H9 (cell line): ENCODE data around the gene PLD1. TPM values are rescaled to one million over a fixed set of nuclear protein-coding genes. Genes with fewer than 3 reads are reported as not detected.

Experiments used
- DNase-seq: peaks from one replicate; pipeline ENCODE4 v3.0.0-alpha.2; 2017
- H2AFZ ChIP-seq: one replicate; pipeline ENCODE4 v1.6.1; 2013; ENCODE audit warnings: mild to moderate bottlenecking, low read length, control low read depth, moderate library complexity
- H2AK5ac ChIP-seq: 2 replicates; pipeline ENCODE4 v1.6.1; 2013; ENCODE audit warnings: low read length, control low read depth, mixed read lengths; ENCODE audit not compliant: insufficient read length
- H2BK120ac ChIP-seq: one replicate; pipeline ENCODE4 v1.6.1; 2013; ENCODE audit warnings: low read depth, mild to moderate bottlenecking, low read length, control low read depth, inconsistent platforms; ENCODE audit not compliant: poor library complexity, severe bottlenecking
- H2BK12ac ChIP-seq: 2 replicates; pipeline ENCODE4 v1.6.1; 2013; ENCODE audit warnings: low read length, control low read depth, mixed read lengths, low read depth; ENCODE audit not compliant: insufficient read length
- H2BK15ac ChIP-seq: 2 replicates; pipeline ENCODE4 v1.6.1; 2013; ENCODE audit warnings: low read depth, low read length, control low read depth
- H2BK20ac ChIP-seq: one replicate; pipeline ENCODE4 v1.6.1; 2013; ENCODE audit warnings: low read depth, mild to moderate bottlenecking, low read length, control low read depth, inconsistent platforms; ENCODE audit not compliant: poor library complexity, severe bottlenecking
- H2BK5ac ChIP-seq: 2 replicates; pipeline ENCODE4 v1.6.1; 2013; ENCODE audit warnings: low read length, control low read depth, mixed read lengths; ENCODE audit not compliant: insufficient read length
- H3K14ac ChIP-seq: 2 replicates; pipeline ENCODE4 v1.6.1; 2013; ENCODE audit warnings: low read length, control low read depth; ENCODE audit not compliant: insufficient read depth
- H3K18ac ChIP-seq: 2 replicates; pipeline ENCODE4 v1.6.1; 2013; ENCODE audit warnings: low read depth, mild to moderate bottlenecking, mixed read lengths, low read length, control low read depth; ENCODE audit not compliant: insufficient read length
- H3K23ac ChIP-seq: 2 replicates; pipeline ENCODE4 v1.6.1; 2013; ENCODE audit warnings: low read length, control low read depth, mixed read lengths, low read depth; ENCODE audit not compliant: insufficient read length
- H3K23me2 ChIP-seq: 2 replicates; pipeline ENCODE4 v1.6.1; 2013; ENCODE audit warnings: low read depth, mild to moderate bottlenecking, mixed read lengths, low read length, control low read depth; ENCODE audit not compliant: insufficient read length, poor library complexity, severe bottlenecking
- H3K27ac ChIP-seq: 2 replicates; pipeline ENCODE4 v1.5.1; 2013; ENCODE audit warnings: low read length, control low read depth, mixed read lengths, low read depth; ENCODE audit not compliant: insufficient read length
- H3K27me3 ChIP-seq: 2 replicates; pipeline ENCODE4 v1.6.1; 2013; ENCODE audit warnings: low read length, control low read depth, inconsistent platforms; ENCODE audit not compliant: insufficient read depth
- H3K4ac ChIP-seq: 2 replicates; pipeline ENCODE4 v1.6.1; 2013; ENCODE audit warnings: low read depth, mild to moderate bottlenecking, control low read depth, inconsistent platforms, low read length, moderate library complexity
- H3K4me1 ChIP-seq: 2 replicates; pipeline ENCODE4 v1.6.1; 2013; ENCODE audit warnings: low read length, control low read depth, inconsistent platforms; ENCODE audit not compliant: insufficient read depth
- H3K4me2 ChIP-seq: 2 replicates; pipeline ENCODE4 v1.6.1; 2013; ENCODE audit warnings: low read length, control low read depth, mixed read lengths; ENCODE audit not compliant: insufficient read length, insufficient read depth
- H3K56ac ChIP-seq: 2 replicates; pipeline ENCODE4 v1.6.1; 2013; ENCODE audit warnings: low read depth, mild to moderate bottlenecking, mixed read lengths, low read length, control low read depth; ENCODE audit not compliant: insufficient read length
- H3K79me1 ChIP-seq: 2 replicates; pipeline ENCODE4 v1.6.1; 2013; ENCODE audit warnings: low read depth, mild to moderate bottlenecking, moderate library complexity, low read length, control low read depth, inconsistent platforms; ENCODE audit not compliant: insufficient read depth, poor library complexity, severe bottlenecking
- H3K79me2 ChIP-seq: 2 replicates; pipeline ENCODE4 v1.6.1; 2013; ENCODE audit warnings: low read length, control low read depth, inconsistent platforms; ENCODE audit not compliant: insufficient read depth
- H3K9ac ChIP-seq: 2 replicates; pipeline ENCODE4 v1.6.1; 2013; ENCODE audit warnings: low read length, control low read depth, mixed read lengths; ENCODE audit not compliant: insufficient read length; ENCODE audit errors: extremely low read depth
- H3K9me3 ChIP-seq: one replicate; pipeline ENCODE4 v1.6.1; 2013; ENCODE audit warnings: low read depth, low read length, inconsistent platforms; ENCODE audit not compliant: control insufficient read depth
- H3T11ph ChIP-seq: one replicate; pipeline ENCODE4 v1.6.1; 2013; ENCODE audit warnings: mild to moderate bottlenecking, low read length, control low read depth, inconsistent platforms
- H4K20me1 ChIP-seq: one replicate; pipeline ENCODE4 v1.6.1; 2013; ENCODE audit not compliant: control insufficient read depth, insufficient read length, insufficient read depth
- H4K5ac ChIP-seq: 2 replicates; pipeline ENCODE4 v1.6.1; 2013; ENCODE audit warnings: low read depth, mild to moderate bottlenecking, mixed read lengths, low read length, control low read depth; ENCODE audit not compliant: insufficient read length
- H4K8ac ChIP-seq: replicated peaks from 2 replicates; pipeline ENCODE4 v1.6.1; 2013; ENCODE audit warnings: low read length, control low read depth, mixed read lengths, low read depth; ENCODE audit not compliant: insufficient read length
- H4K91ac ChIP-seq: 2 replicates; pipeline ENCODE4 v1.6.1; 2013; ENCODE audit warnings: low read depth, mild to moderate bottlenecking, moderate library complexity, mixed read lengths, low read length, control low read depth; ENCODE audit not compliant: insufficient read length
- H3K27ac Mint-ChIP-seq, 3 experiments: 2 replicates in 2 of 3; 3 replicates in 1 of 3; pipeline ENCODE4 v1.8.0; 2020 to 2021; ENCODE audit warnings: mixed read lengths in 3 of 3, mild to moderate bottlenecking in 1 of 3, moderate library complexity in 1 of 3
- H3K27me3 Mint-ChIP-seq: 2 replicates; pipeline ENCODE4 v1.8.0; 2021; ENCODE audit warnings: low read depth, mild to moderate bottlenecking, moderate library complexity, mixed read lengths
- H3K36me3 Mint-ChIP-seq, 3 experiments: 2 replicates in 2 of 3; 3 replicates in 1 of 3; pipeline ENCODE4 v1.8.0; 2020 to 2021; ENCODE audit warnings: low read depth in 3 of 3, mixed read lengths in 3 of 3; ENCODE audit not compliant: insufficient read depth in 1 of 3
- H3K4me1 Mint-ChIP-seq, 2 experiments: 2 replicates each; pipeline ENCODE4 v1.8.0; 2020; ENCODE audit warnings: mixed read lengths in 2 of 2
- H3K4me3 Mint-ChIP-seq, 2 experiments: 2 replicates in 1 of 2; 3 replicates in 1 of 2; pipeline ENCODE4 v1.8.0; 2020 to 2021; ENCODE audit warnings: mild to moderate bottlenecking in 2 of 2, mixed read lengths in 2 of 2, moderate library complexity in 1 of 2
- H3K9me3 Mint-ChIP-seq, 2 experiments: 2 replicates in 1 of 2; 3 replicates in 1 of 2; pipeline ENCODE4 v1.8.0; 2020; ENCODE audit warnings: mild to moderate bottlenecking in 2 of 2, mixed read lengths in 2 of 2, moderate library complexity in 1 of 2
- CTCF ChIP-seq: fragments of 200-600 bp; sonication (generic); conservative IDR thresholded peaks from 3 replicates; pipeline ENCODE4 v1.8.0; 2021; ENCODE audit warnings: antibody characterized with exemption, mild to moderate bottlenecking
- total RNA-seq: library from RNA; stranded (reverse); gene quantifications from 2 replicates; pipeline ENCODE4 v1.2.1, GENCODE V29; 2021

Gene PLD1
- total RNA-seq, 1 experiment from 2014 or later: 1.8 TPM

DNA sequence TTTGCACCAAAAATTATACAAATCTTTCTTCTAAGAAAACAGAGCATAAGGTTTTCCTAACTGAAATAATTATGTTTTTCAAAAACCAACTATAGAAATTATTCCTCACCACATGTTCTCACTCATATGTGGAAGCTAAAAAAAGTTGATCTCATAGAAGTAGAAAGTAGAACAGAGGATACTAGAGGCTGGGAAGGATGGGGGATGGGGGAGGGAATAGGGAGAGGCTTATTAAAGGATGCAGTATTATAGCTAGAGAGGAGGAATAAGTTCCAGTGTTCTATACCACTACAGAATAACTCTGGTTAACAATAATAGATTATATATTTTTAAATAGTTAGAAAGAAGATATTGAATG lies 20.2 kb upstream of the PLD1 start:
- Histone ChIP-seq H3T11ph (no peak overlapping the region), H2AK5ac (no peak overlapping the region), H3K18ac (no peak overlapping the region), H3K23me2 (no peaks in the 10 kb centered on the region), H3K4me1 (0 out of 2 replicates have a peak, but pooled peaks cover 2% of the 10 kb centered on the region), H3K9me3 (no peaks in the 10 kb centered on the region), H3K79me1 (no peaks in the 10 kb centered on the region), H4K20me1 (no peaks in the 10 kb centered on the region), H2BK12ac (no peak overlapping the region), H3K9ac (no peak overlapping the region), H3K23ac (no peak overlapping the region), H4K5ac (no peak overlapping the region), H3K27ac (no peak overlapping the region), H4K8ac (no peak overlapping the region), H3K79me2 (no peaks in the 10 kb centered on the region), H3K27me3 (no peaks in the 10 kb centered on the region), H2BK20ac (no peak overlapping the region), H4K91ac (no peak overlapping the region), H3K4ac (no peak overlapping the region), H3K14ac (no peak overlapping the region), H2BK15ac (no peak overlapping the region), H2BK120ac (no peak overlapping the region), H2AFZ (no peak overlapping the region), H2BK5ac (no peak overlapping the region), H3K4me2 (no peak overlapping the region), H3K56ac (no peak overlapping the region)
- TF ChIP-seq CTCF: no peak
- DNase-seq: no peak
- no peaks in the 10 kb centered on the region for H3K9me3 Mint-ChIP-seq
- no peak overlapping the region for H3K4me3 Mint-ChIP-seq
- no peaks in the 10 kb centered on the region for H3K36me3 Mint-ChIP-seq
- peaks cover 12% of the 10 kb centered on the region in 2 experiments for H3K4me1 Mint-ChIP-seq
- H3K27ac Mint-ChIP-seq: no peak overlapping the region
- H3K27me3 Mint-ChIP-seq: peaks cover 2% of the 10 kb centered on the region; the same call in 1 of the 2 replicates
